ENCODE measurements around the gene SHFL. TPM values are rescaled to one million over a fixed set of nuclear protein-coding genes. Genes with fewer than 3 reads are reported as not detected.

Gene SHFL
- total RNA-seq, 1 donor from 2014 or later = 8.5 TPM

GRCh38 chr19:10116866-10117616, 30.9 kb downstream of the SHFL start:
- DNase-seq (no peak), ATAC-seq (ENCODE audit: poor library complexity) (no peak)
- intact Hi-C loops (cut with DNase I) = no loop called here

GRCh38 chr19:10118960-10119359, 32.8 kb downstream of the SHFL start:
- ATAC-seq (ENCODE audit: poor library complexity) (no peak), DNase-seq (no peak)
- intact Hi-C loops (cut with DNase I) = no loop called here

- peak; percentile 10 for ATAC-seq (ENCODE audit: poor library complexity)
- DNase-seq = no peak
These were observed 34.5 kb downstream of the SHFL start for GRCh38 chr19:10120538-10121189.

GRCh38 chr19:10122045-10122444, 35.9 kb downstream of the SHFL start:
- ATAC-seq (ENCODE audit: poor library complexity) (no peak), DNase-seq (no peak)
- intact Hi-C loops (cut with DNase I) = loop anchor here (10.0 kb wide), 1 partner anchor 63 kb away; no protein-coding TSS in a partner anchor

More at GRCh38 chr19:10120538-10121189, 34.5 kb downstream of the SHFL start:
- intact Hi-C loops (cut with DNase I) = loop anchor here (10.0 kb wide), 1 partner anchor 64 kb away; no protein-coding TSS in a partner anchor

- no peak for ATAC-seq (ENCODE audit: poor library complexity)
- DNase-seq = no peak
- intact Hi-C loops (cut with DNase I) = loop anchor here (10.0 kb wide), 1 partner anchor 60 kb away; no protein-coding TSS in a partner anchor
These were observed 38.3 kb downstream of the SHFL start for GRCh38 chr19:10124429-10124828.

- intact Hi-C loops (cut with DNase I) = loop anchor here (10.0 kb wide), 1 partner anchor 59 kb away; no protein-coding TSS in a partner anchor
- DNase-seq (no peak), ATAC-seq (ENCODE audit: poor library complexity) (peak; percentile 62)
These were observed 40.1 kb downstream of the SHFL start for GRCh38 chr19:10126213-10126639.

GRCh38 chr19:10132905-10133304, 46.8 kb downstream of the SHFL start:
- intact Hi-C loops (cut with DNase I) = no loop called here
- ATAC-seq (ENCODE audit: poor library complexity) (no peak), DNase-seq (no peak)

GRCh38 chr19:10133596-10133995, 47.5 kb downstream of the SHFL start:
- DNase-seq = no peak
- no peak for ATAC-seq (ENCODE audit: poor library complexity)
- intact Hi-C loops (cut with DNase I) = no loop called here

- no peak for DNase-seq
- intact Hi-C loops (cut with DNase I) = no loop called here
- no peak for ATAC-seq (ENCODE audit: poor library complexity)
These were observed 47.9 kb downstream of the SHFL start for GRCh38 chr19:10134040-10134439.

GRCh38 chr19:10135551-10136334, 49.6 kb downstream of the SHFL start:
- DNase-seq = no peak
- no peak for ATAC-seq (ENCODE audit: poor library complexity)
- intact Hi-C loops (cut with DNase I) = no loop called here

- no peak for ATAC-seq (ENCODE audit: poor library complexity)
- no peak for DNase-seq
- intact Hi-C loops (cut with DNase I) = no loop called here
These were observed 50.8 kb downstream of the SHFL start for GRCh38 chr19:10136936-10137335.

GRCh38 chr19:10137751-10138682, 51.9 kb downstream of the SHFL start:
- DNase-seq = no peak
- ATAC-seq (ENCODE audit: poor library complexity) = no peak

GRCh38 chr19:10138879-10139795, 53.0 kb downstream of the SHFL start:
- no peak for ATAC-seq (ENCODE audit: poor library complexity)
- intact Hi-C loops (cut with DNase I) = no loop called here

More at GRCh38 chr19:10137751-10138682, 51.9 kb downstream of the SHFL start:
- intact Hi-C loops (cut with DNase I) = no loop called here

GRCh38 chr19:10139952-10140351, 53.8 kb downstream of the SHFL start:
- intact Hi-C loops (cut with DNase I) = no loop called here
- DNase-seq (no peak), ATAC-seq (ENCODE audit: poor library complexity) (no peak)

More at GRCh38 chr19:10138879-10139795, 53.0 kb downstream of the SHFL start:
- DNase-seq = no peak

GRCh38 chr19:10141479-10141878, 55.4 kb downstream of the SHFL start:
- DNase-seq = no peak
- no peak for ATAC-seq (ENCODE audit: poor library complexity)
- intact Hi-C loops (cut with DNase I) = no loop called here

GRCh38 chr19:10141973-10142372, 55.9 kb downstream of the SHFL start:
- intact Hi-C loops (cut with DNase I) = no loop called here
- ATAC-seq (ENCODE audit: poor library complexity) = no peak
- no peak for DNase-seq

Data from Right ventricle myocardium superior (tissue), 1 donor.